CD4-positive, alpha-beta T cell treated with Interleukin-10 for 1 hour (primary cell): ENCODE measurements around the gene KLF2.
"Not testable (repeated sequence)": the region's sequence is repeated elsewhere in the genome, so short reads cannot be mapped to it uniquely, and the experiment has no call there.

Experiments
- DNase-seq: peaks from one replicate; pipeline ENCODE4 v3.0.0-alpha.2; 2020

The KLF2 gene

GRCh38 chr19:16324384-16325160, at the start of gene KLF2:
Gene KLF2 (plus strand): TSS chr19:16324826. CDS start chr19:16324924, 98 bp downstream.
- DNase-seq, result peak; percentile 98

- DNase-seq, result no peak
Measured at GRCh38 chr19:16280306-16280705, 44.3 kb upstream of the KLF2 start.

GRCh38 chr19:16281743-16282142, 42.9 kb upstream of the KLF2 start:
- no peak for DNase-seq

- peak; percentile 69 for DNase-seq
Measured at GRCh38 chr19:16283210-16284061, 41.2 kb upstream of the KLF2 start.

GRCh38 chr19:16284505-16284904, 40.1 kb upstream of the KLF2 start:
- no peak for DNase-seq

GRCh38 chr19:16285079-16285478, 39.5 kb upstream of the KLF2 start:
- not testable (repeated sequence) for DNase-seq

GRCh38 chr19:16285769-16286498, 38.7 kb upstream of the KLF2 start:
- DNase-seq, result no peak

- DNase-seq, result no peak
Measured at GRCh38 chr19:16288544-16288943, 36.1 kb upstream of the KLF2 start.

GRCh38 chr19:16289594-16289993, 35.0 kb upstream of the KLF2 start:
- DNase-seq, result peak; percentile 20

- DNase-seq, result no peak
Measured at GRCh38 chr19:16290692-16291091, 33.9 kb upstream of the KLF2 start.

- no peak for DNase-seq
Measured at GRCh38 chr19:16293118-16294091, 31.2 kb upstream of the KLF2 start.

GRCh38 chr19:16295057-16295456, 29.6 kb upstream of the KLF2 start:
- no peak for DNase-seq

GRCh38 chr19:16296713-16297112, 27.9 kb upstream of the KLF2 start:
- DNase-seq, result no peak

GRCh38 chr19:16297575-16298178, 26.9 kb upstream of the KLF2 start:
- DNase-seq, result no peak

- DNase-seq, result no peak
Measured at GRCh38 chr19:16298334-16298733, 26.3 kb upstream of the KLF2 start.

- no peak for DNase-seq
Measured at GRCh38 chr19:16301999-16302694, 22.5 kb upstream of the KLF2 start.

- DNase-seq, result no peak
Measured at GRCh38 chr19:16303755-16304154, 20.9 kb upstream of the KLF2 start.

GRCh38 chr19:16304511-16304910, 20.1 kb upstream of the KLF2 start:
- not testable (repeated sequence) for DNase-seq

GRCh38 chr19:16305060-16305459, 19.6 kb upstream of the KLF2 start:
- DNase-seq, result not testable (repeated sequence)

GRCh38 chr19:16306728-16307402, 17.8 kb upstream of the KLF2 start:
- no peak for DNase-seq
